Measurements from ENCODE around the gene MAML3.

The MAML3 gene

GRCh38 chr4:139823345-139823744, 330.6 kb downstream of the MAML3 start:
- DNase-seq (ENCODE audit: low read depth in 2 of 2, low spot score in 1 of 2): no peak

DNA sequence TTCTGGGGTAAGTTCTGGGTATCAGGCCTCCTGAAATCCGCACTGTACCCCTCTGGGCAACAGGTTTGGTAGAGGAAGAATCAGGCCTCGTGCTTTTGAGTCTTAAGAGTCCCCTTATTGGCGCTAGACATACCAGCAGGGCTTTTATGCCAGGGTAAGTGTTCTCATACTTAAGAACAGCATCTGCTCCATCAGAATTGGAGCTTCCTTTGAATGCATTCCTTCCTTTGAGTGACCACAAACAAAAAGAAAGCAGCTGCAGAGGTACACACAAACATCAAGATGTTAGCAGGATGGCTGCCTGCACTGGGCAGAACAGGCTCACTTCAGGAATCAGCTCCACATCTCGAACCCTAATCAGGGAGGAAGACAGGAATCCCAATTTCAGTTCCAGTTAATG, 331.6 kb downstream of the MAML3 start:
- DNase-seq (ENCODE audit: low read depth in 2 of 2, low spot score in 1 of 2): no peak

GRCh38 chr4:139819082-139819481, 334.9 kb downstream of the MAML3 start:
- DNase-seq (ENCODE audit: low read depth in 2 of 2, low spot score in 1 of 2): no peak

DNA sequence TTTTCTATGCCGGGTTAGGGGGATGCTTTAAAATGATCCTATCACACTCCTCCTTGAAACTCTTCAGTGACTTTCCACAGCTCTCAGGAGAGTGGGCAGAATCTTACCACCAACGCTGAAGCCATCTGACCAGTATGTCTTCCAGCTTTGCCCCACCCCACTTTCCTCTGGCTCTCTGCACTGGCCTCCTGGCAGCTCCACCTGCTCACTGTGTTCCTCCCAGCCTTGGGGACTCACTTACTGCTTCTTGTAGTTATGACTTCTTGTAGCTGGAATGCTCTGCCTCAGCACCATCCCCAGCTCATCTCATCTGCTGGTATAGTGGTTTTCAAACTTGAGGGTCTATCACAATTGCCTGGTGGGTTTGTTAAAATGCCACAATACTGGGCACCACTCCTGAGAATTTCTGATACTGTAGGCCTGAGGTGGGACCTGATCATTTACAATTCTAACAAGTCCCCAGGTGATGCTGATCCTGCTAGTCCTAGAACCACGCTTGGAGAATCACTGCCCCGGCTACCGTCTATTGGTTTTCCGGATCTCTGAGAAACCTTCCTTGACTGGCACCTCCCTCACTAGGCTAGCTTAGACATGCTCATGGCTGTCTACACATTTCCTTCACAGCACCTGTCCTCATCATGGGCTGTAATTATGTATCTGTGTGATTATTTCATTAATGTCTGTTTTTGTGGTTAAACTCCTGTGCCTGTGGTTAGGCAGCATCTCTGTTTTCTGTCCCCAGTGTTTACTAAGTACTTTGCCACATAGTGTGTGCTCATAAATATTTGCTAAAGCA, 336.1 kb downstream of the MAML3 start:
- DNase-seq (ENCODE audit: low read depth in 2 of 2, low spot score in 1 of 2): no peak

- no peak for DNase-seq (ENCODE audit: low read depth in 2 of 2, low spot score in 1 of 2)
Measured at GRCh38 chr4:139816856-139817255, 337.1 kb downstream of the MAML3 start.

DNA sequence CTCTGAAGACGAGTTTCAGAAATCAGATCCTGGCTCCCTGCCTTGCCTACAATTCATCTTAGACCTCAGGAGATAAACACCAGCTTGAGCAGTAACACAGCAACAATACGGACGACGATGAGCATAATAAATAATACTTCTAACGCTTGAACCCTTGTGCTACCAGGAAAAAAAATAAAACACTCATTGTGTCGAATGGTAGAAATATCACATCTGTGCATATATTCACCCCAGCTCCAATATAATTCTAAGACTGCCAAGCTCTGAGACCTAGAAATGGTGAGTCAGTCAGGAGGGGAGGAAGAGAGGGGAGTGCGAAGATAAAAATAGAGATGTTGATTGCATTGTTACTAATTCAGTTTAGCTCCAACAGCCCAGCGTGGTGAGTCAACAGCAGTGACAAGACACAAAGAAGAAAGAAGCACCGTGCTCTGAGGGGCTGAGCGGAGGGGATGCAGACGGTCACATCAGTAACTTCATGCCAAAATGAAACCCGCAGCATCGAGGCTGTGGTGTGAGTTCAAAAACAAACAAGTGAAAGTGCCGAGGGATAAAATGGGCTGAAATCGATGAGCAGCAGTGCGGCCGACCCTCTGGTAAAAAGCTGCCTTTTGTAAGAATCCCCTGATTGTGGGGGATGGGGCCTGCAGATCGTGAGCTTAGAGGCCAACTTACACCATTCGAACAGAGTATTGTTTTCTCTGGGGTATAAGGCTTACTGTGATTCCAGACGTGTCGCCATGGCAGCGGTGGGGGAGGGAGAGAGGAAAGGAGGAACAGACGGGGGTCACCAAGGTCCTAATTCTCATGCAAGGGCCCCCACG, 338.0 kb downstream of the MAML3 start:
- peak in 1 of 2 donors; percentile 1 for DNase-seq (ENCODE audit: low read depth in 2 of 2, low spot score in 1 of 2)

GRCh38 chr4:139814323-139815015, 339.5 kb downstream of the MAML3 start:
- no peak for DNase-seq (ENCODE audit: low read depth in 2 of 2, low spot score in 1 of 2)

DNA sequence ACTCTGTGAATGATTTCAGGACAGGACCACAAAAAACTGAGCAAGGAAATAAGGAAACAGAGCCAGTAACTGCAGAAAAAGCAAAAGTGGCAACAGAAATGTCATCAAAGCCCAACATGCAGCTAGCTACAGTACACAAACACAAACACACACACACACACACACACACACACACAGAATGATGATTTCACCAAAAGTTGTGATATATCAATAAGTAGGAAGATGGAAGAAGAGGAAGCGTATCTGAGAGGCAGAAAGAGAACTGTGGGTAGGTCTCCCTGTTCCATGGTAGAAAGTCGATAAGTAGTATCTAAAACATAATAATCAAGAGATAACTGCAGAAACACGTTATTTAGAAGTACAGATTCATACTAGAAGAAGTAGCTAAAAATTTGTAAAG, 340.1 kb downstream of the MAML3 start:
- no peak for DNase-seq (ENCODE audit: low read depth in 2 of 2, low spot score in 1 of 2)

DNA sequence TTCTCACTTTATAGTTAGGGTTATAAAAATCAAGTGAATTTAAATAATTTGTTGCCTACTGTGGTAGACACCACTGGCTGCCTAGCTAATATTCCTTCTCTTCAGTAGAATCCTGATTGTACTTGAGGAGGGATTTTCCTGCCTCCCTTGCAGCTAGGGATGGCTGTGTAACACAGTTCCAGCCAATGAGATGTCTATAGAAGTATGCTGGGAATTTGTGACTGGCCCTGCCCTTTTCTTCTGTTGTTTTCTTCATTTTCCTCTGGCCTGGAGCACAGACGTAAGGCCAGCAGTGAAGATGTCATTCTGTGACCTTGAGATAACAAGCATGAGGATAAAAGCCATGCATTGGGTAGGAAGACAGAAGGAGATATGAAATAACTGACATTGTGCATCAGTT, 343.3 kb downstream of the MAML3 start:
- DNase-seq (ENCODE audit: low read depth in 2 of 2, low spot score in 1 of 2): no peak

DNA sequence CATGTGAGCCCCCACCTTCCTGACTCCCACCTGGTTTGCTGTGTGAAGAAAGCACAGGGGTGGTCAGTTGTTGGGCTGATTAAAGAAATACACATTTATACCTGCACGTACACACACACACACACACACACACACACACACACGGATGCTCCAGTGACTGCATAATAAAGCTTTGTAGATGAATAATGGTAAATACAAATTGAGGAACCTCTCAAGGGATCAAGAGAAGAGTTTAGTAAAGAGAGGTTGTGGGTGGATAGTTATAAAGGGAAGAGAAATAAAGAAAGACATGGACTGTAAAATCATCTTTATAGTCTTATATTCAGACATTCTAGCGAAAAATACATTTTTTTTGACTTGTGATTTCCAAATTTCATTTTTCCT, 344.2 kb downstream of the MAML3 start:
- DNase-seq (ENCODE audit: low read depth in 2 of 2, low spot score in 1 of 2): no peak

GRCh38 chr4:139808808-139809756, 344.9 kb downstream of the MAML3 start:
- no peak for DNase-seq (ENCODE audit: low read depth in 2 of 2, low spot score in 1 of 2)

DNA sequence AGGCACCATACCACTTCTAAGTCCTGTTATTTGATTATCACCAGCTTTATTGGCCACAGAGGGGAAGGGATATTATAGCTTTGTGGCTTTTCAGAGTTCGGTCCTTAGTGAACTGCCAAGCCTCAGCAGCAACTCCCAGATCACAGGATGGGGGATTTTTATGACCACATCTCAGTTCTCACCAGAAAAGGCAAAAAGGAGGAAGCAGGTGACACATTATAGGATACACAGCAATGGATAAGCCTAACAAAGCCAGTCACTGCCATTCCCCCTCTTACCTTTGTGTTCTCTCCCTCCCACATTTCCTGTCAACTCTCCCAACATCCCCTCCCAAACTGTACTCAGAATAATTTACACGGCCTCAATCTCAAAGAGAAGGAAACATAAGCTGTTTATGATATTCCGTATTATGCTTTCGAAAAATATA, 345.6 kb downstream of the MAML3 start:
- no peak for DNase-seq (ENCODE audit: low read depth in 2 of 2, low spot score in 1 of 2)

- DNase-seq (ENCODE audit: low read depth in 2 of 2, low spot score in 1 of 2): no peak
Measured at GRCh38 chr4:139807483-139807882, 346.5 kb downstream of the MAML3 start.

DNA sequence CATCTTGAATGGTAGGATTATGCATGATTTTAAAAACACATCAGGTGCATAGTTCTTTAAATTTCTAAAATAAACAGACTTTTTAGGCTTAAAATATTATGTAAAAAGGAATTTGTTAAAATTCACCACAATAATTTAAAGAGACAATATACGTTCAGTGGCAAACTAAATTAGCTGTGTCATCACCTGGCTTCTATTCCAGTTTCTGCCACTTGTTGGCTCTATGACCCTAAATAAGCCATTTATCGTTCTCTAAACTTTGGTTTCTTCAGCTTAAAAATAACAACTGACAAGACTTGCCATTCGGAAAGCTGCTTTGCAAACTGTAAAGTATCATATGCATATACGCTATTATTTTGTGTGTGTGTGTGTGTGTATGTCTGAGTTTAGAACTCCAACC, 347.1 kb downstream of the MAML3 start:
- DNase-seq (ENCODE audit: low read depth in 2 of 2, low spot score in 1 of 2): no peak

DNA sequence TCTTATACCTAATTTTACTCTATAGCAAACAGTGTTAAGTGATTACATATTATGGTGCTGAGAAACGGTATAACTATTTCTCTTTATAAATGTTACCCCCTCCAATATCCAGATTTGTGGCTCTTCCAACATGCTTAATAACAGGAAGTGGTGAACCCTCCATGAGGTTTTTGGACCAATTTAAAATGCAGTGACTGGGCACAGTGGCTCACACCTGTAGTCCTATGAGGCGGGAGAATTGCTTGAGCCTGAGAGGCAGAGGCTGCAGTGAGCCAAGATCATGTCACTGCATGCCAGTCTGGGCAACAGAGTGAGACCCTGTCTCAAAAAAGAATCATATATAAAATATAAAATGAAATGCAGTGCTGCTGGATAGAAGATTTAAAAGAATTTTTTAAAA, 351.1 kb downstream of the MAML3 start:
- no peak for DNase-seq (ENCODE audit: low read depth in 2 of 2, low spot score in 1 of 2)

- DNase-seq (ENCODE audit: low read depth in 2 of 2, low spot score in 1 of 2): no peak
Measured at GRCh38 chr4:139802488-139802887, 351.5 kb downstream of the MAML3 start.

DNA sequence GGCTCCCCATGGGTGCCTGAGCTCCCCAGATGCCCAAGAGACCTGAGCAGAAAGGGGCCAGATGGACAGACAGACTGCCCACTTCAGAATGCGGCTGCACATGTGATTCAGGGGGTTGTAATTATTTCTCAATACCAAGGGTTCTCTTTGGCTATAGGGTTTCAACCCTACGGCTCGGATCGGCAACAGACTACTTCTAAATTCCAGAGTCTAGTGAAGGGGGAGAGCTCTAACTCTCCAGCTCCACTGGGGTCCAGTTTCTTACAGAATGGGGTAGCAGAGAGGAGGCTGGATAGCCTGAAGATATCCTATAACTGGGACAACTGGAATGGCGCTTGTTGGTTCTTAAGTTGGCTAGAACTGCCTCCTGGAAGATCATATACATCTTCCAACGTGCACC, 352.1 kb downstream of the MAML3 start:
- no peak for DNase-seq (ENCODE audit: low read depth in 2 of 2, low spot score in 1 of 2)

DNA sequence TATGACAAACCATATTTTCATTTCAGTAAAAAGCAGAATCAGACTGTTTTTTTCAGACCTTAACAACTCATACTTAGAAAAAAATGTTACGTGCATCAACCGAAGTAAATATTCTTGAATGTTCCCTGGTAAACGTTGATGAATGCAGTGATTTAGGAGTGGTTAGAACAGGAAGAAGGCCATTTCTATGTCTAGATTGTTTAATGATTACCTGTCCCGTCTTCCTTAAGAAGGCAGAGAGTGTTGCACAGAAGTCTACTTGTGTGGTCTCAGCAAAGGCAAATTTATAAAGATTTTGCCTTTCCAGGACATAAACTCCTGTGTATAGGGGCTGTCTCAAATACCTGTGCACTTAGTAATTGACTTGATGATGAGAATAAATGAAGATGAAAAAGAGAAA, 353.9 kb downstream of the MAML3 start:
- no peak for DNase-seq (ENCODE audit: low read depth in 2 of 2, low spot score in 1 of 2)

DNA sequence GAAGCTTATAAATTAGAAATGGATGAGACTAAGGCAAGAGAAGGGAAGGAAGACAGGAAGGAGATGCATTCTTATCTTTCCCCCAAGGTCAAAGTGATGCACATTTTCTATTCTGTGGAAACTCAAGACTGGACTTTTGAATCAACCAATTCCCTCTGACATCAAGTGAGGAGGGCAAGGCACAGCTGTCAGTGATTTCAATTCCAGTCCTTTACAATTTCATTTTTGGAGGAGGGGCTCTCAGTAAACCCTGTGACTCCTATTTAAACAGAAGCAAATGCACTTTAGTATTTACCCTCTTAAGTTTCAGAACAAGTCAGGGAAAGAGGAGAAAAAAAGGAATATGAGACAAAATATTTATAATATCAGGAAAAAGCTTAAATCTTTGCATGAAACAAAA, 354.4 kb downstream of the MAML3 start:
- no peak for DNase-seq (ENCODE audit: low read depth in 2 of 2, low spot score in 1 of 2)

DNA sequence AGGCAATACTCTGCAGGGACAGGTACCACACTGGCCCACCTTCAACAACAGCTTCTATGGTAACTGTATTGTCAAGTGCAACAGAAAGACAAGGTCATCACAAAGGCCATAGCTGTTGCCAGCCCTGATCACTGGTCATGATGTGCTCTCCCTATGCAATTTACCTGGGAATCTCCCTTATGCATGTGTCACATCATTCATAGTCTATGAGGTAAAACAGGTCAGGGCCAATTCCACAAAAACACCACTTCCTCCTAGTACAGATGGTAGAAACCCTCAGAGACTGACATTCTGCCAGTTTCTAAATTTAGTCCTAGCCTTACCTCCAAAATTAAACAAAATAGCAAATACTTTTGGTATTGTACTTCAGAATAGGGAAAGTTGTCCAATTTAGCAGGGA, 355.5 kb downstream of the MAML3 start:
- no peak for DNase-seq (ENCODE audit: low read depth in 2 of 2, low spot score in 1 of 2)

DNA sequence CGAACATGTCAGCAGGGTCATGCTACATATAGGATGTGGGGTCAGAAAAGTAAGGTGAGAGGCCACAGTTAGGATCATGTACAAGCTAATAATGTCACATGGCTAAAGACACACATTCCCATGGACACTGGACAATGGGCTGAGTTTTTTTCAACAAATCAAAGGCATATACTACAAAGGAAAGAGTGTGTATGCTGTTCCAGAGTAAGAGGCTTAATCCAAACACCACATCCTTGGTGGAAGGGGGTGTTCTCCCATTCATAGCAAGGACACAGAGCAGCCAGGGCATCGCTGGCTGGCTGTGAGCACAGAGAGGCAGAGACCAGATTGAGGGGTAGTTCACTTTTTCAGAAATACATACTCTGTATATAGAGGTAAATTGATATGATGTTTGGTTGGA, 356.7 kb downstream of the MAML3 start:
- no peak for DNase-seq (ENCODE audit: low read depth in 2 of 2, low spot score in 1 of 2)
